NCI-H2171 (cell line): Measurements from ENCODE around the gene DTNB.

Source experiments
- DNase-seq: peaks from one replicate; lab custom pipeline; 2025; lab: John Stamatoyannopoulos, UW

The DTNB gene

DNA sequence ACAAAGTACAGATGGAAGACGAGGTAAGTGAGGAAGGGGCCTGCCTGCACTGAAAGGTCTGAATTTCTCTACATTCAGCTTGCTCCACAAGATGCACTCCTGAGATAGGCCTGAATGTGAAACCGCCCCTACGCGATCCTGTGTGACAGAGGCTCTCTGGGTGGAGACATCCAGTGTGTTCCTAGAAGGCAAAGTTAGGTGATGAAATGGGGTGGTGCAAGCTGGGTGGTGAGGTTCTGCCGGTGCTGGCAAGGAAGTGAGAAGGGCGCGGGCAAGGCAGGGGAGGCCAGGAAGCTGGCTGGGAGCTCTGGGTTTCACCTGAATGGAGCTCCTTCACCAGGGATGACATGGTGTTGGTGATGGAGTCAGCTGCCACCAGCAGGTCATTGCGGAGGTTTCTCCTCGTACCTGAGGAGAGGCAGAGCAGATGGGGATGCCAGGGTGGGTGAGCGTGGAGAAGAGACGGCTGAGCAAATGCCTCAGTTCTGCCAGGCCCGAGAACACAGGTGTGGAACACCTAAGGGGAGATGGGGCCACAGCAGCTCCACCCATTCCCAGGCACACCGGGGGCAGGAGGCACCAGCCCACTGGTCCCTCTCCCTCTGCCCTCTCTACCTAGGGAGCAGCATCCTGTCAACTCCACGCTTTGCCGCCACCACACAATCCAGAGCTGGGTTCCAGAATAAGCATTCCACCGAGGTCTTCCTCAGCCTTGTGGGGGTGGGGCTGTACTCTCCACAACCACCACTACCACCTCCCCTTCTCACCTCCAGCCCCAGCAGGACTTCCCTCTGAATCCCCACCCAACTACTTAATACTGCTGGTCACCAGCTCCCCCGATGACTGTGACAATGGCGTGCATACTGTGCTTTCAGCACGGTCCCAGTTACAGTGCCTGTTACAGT, 286.2 kb downstream of the DTNB start:
- DNase-seq: no peak

DNA sequence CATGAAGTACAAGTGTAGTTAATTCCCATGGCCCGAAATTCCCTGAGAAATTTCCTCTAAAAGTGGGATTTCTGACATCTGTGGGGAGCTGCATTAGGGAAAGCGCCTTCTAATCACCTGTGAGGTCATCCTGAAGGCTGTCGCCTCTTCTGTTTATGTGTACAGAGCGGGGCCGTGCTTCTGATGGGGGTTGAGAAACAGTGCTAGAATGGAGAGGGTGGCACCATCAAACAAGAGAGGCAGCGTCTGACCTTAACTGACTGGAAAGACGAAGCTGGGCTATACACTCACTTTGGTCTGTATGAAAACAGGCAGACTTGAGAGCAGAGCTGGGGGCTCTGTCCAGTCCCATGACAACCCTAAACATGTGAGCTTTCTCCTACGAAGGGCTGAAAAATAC, 287.5 kb downstream of the DTNB start:
- no peak for DNase-seq

- no peak for DNase-seq
Measured at GRCh38 chr2:25383806-25384205, 289.6 kb downstream of the DTNB start.

GRCh38 chr2:25381502-25381901, 291.9 kb downstream of the DTNB start:
- DNase-seq: no peak

- no peak for DNase-seq
Measured at GRCh38 chr2:25380586-25381375, 292.6 kb downstream of the DTNB start.

- no peak for DNase-seq
Measured at GRCh38 chr2:25380023-25380422, 293.4 kb downstream of the DTNB start.

DNA sequence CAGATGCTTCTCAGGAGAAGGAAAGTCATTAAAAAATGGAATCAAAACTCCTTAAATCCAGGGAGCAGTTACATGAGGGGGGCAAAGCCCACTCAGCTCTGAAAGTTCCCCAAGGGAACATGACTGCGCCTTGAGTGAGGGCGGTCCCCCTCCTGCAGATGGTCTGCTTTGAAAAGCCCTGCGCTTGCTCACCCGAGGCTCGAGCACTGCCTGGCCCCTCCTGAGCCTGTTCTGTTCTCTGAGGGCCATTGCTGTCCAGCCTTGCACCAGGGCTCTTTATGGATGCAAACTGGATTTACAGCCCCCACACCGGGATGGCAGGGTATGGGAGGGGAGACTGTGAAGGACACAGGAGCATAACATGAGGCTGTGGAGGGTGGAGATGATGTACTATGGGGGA, 293.8 kb downstream of the DTNB start:
- DNase-seq: no peak

- no peak for DNase-seq
Measured at GRCh38 chr2:25378731-25379490, 294.5 kb downstream of the DTNB start.

DNA sequence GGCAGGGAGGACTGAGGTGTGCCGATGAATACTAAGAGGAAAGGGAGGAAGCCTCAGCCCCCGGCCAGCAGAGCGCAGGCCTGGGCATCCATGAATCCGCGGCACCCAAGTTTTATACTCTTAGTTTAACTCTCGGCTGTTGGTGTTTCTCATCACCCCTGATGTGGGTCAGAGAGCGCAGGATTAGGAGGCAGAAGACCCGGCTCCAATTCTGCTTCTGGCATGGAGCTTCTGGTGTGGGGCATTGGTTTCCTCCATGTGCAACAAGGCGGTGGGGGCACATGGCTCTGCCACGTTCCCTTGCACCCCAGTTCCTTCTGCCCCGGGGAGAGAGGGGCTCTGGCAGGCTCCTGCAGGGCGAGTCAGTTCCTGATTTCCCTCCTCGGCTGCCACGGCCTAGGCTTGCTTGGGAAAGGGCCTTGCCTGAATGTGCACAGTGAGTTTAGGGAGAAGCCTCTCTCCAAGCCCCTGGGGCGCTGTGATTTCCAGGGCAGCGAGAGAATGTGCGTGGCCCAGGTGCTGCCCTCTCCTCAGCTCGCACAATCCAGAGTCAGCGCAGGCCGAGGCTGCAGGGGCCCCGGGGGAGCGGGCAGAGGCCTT, 295.5 kb downstream of the DTNB start:
- DNase-seq: no peak

DNA sequence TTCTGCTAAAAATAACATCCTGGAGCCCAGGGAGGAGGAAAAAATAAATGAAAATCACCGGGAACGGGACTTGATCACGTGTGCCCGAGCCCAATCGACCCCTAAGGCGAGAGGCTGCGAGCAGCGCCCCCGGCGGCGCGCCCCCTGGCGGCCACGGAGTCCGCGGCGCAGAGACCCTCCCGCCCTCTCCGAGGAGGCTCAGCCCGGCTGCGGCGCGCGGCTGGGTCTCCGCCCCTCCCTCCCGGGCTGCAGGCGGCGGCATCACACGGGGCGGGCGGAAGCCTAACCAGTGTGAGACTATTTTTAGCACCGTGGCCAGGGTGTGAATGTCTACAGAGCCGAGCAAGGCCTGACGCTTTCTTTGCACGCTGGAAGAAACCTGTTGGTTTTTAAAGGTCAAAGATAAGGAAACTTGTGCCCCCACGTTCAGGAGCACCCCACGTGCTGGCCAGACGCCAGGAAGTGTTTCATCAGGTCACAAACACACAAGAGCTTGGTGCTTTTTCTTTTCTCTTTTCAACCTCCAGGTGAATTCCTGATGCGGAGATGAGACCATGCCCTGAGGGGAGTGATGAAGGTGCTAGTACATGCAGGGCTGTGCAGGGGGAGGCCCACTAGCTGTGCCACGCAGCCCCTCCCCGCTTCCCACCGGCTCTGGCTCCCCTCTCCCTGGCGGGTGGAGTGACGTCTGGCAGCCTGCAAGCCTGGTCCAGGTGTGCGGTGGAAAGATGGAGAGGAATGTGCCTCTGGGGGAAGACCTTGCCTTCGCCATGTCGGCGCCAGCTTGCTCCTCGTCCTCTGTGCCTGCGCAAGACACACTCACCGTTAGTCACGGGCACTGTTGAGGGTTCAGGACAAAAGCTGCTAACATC, 296.4 kb downstream of the DTNB start:
- peak; percentile 91 for DNase-seq

- DNase-seq: no peak
Measured at GRCh38 chr2:25375989-25376545, 297.3 kb downstream of the DTNB start.

DNA sequence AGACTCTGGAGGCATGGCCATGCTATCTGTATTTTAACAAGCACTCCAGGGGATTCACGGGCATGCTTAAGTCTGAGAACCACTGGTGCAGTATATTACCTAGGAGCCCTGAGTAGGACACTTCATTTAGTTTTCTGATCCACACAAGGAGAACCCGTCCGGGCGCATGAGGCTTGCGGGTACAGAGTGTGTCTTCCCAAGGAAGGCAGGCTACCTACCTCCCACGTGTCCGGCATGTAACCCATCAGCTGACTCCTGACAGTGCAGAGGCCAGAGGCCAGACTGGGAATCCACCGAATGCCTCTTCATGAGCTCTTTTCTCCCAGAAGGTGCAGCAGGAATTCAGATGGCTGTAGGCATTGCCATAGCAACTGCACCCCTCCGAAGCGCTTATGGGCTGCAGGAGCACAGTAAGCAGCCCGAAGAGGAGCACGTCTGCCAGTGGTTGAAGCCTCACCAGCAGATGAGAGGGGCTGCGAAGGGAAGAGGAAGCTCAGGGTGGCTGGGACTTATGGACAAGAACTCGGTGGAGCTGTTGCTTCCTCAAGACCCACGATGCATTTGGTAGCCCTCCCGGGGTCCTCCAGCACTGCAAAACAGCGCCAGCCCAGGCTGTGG, 297.9 kb downstream of the DTNB start:
- DNase-seq: no peak

DNA sequence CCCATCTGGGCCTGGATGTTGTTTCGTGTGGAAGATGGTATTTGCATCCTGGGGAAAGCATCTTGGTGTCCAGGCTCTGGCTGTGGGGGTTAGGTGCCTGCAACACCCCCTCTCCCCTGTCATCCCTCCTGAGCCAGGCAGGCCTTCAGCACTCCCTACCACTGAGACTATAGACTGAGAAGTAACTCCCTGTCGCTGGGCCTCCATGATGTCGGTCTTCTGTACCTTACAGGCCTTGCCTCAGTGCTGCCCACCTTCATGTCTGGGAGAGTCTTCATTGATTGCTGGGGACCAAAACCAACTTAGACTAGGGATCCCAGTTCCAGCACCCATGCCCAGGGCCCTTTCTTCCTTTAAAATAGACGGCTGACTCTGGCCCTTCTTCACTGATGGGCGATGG, 298.6 kb downstream of the DTNB start:
- no peak for DNase-seq

DNA sequence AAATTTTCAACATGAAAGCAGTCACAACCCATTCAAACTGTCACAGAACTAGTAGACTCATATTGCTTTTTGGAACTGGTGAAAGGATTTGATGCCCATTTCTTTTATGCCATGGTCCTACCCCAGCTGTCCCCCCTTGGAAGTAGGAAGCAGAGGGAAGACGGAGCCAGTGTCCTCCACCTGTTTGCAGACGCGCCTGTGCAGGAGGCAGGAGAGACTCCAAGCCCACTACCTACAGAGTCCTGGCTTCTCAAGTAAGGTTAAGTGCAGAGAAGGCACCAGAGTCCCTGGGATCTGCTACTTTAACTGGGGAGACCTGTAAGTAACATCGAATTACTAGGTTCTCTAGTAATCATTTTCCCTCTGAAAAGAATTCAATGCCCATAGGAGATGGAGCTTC, 299.0 kb downstream of the DTNB start:
- DNase-seq: no peak

- no peak for DNase-seq
Measured at GRCh38 chr2:25373269-25373981, 300.0 kb downstream of the DTNB start.

DNA sequence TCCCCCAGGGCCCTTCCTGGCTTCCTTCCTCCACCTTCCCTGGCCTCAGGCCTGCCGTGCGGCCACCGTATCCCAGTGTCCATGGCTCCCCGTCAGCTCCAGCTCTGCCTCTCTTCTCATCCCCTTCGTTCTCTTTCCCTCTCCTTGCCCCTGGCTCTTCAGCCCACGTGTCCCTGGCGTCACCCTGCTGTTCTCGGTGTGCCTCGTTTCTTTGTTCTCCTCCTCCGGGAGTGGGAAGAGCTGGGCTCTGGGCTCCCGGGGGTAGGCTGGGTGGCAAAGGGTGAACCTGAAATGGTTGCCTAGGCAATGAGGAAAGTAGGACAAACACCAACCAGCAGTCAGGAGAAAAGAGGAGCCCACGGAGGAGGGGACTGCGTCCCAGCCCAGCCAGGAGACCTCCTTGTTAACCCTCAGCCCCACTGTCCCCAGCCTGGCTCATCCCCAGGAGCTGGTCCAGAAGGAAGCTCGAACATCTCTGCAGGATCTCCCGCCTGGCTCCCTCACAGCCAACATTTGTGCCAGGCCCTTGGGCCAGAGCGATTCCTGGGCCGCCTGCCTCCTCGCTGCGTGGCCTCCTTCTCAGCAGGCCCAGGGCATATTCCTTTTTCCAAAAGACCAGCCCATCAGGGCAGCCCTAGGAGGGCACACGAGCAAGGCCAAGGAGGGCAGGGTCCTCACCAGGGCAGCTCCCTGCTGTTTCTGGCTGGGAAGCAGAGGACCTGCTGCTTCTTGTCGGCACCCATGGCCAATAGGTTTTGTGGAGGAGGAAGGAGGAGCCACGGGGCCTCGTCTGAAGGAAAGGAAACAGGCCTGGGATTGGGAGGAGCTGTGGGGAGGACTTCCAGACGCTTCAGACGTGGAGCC, 300.7 kb downstream of the DTNB start:
- no peak for DNase-seq

GRCh38 chr2:25371253-25372241, 301.8 kb downstream of the DTNB start:
- DNase-seq: no peak
